Glutamatergic neuron (in vitro differentiated cells): Measurements from ENCODE around the gene PTPRE. TPM values are rescaled to one million over a fixed set of nuclear protein-coding genes. Genes with fewer than 3 reads are reported as not detected.

Source experiments
- DNase-seq: peaks from one replicate; pipeline ENCODE4 v3.0.0; 2022
- H3K27ac Mint-ChIP-seq: one replicate; pipeline ENCODE4 v1.8.0; 2020; ENCODE audit warnings: mild to moderate bottlenecking, mixed read lengths, inconsistent platforms; ENCODE audit not compliant: unreplicated experiment
- H3K27me3 Mint-ChIP-seq: one replicate; pipeline ENCODE4 v1.8.0; 2020; ENCODE audit warnings: mild to moderate bottlenecking, moderate library complexity, mixed read lengths, inconsistent platforms; ENCODE audit not compliant: unreplicated experiment
- H3K36me3 Mint-ChIP-seq: one replicate; pipeline ENCODE4 v1.8.0; 2020; ENCODE audit warnings: mild to moderate bottlenecking, mixed read lengths, inconsistent platforms; ENCODE audit not compliant: unreplicated experiment
- H3K4me1 Mint-ChIP-seq: one replicate; pipeline ENCODE4 v1.8.0; 2020; ENCODE audit warnings: mild to moderate bottlenecking, low read depth, mixed read lengths, inconsistent platforms; ENCODE audit not compliant: unreplicated experiment
- H3K4me3 Mint-ChIP-seq: one replicate; pipeline ENCODE4 v1.8.0; 2020; ENCODE audit warnings: mild to moderate bottlenecking, mixed read lengths, inconsistent platforms; ENCODE audit not compliant: unreplicated experiment
- H3K9me3 Mint-ChIP-seq: one replicate; pipeline ENCODE4 v1.8.0; 2020; ENCODE audit warnings: mild to moderate bottlenecking, moderate library complexity, mixed read lengths, inconsistent platforms; ENCODE audit not compliant: unreplicated experiment
- CTCF ChIP-seq: fragments of 200-600 bp; sonication (generic); IDR thresholded peaks from one replicate; pipeline ENCODE4 v1.5.0; 2021; ENCODE audit not compliant: partially characterized antibody, unreplicated experiment
- total RNA-seq: library from RNA; stranded (reverse); fragmentation: NEBNext Ultra II Directional; extraction: Animal tissue kit (Norgen Biotek cat#: 25700); gene quantifications from one replicate; pipeline ENCODE4 v1.2.1, GENCODE V29; 2021; ENCODE audit not compliant: unreplicated experiment

Gene PTPRE
- total RNA-seq, 1 donor from 2014 or later, result 2.6 TPM

GRCh38 chr10:127961071-127961470 lies 54.2 kb downstream of the PTPRE start:
- DNase-seq, result no peak
- H3K4me3 Mint-ChIP-seq, result no peak overlapping the region
- no peaks in the 10 kb centered on the region for H3K9me3 Mint-ChIP-seq
- H3K27ac Mint-ChIP-seq, result no peak overlapping the region
- H3K27me3 Mint-ChIP-seq, result peaks cover 4% of the 10 kb centered on the region
- no peak for TF ChIP-seq CTCF
- peaks cover 2% of the 10 kb centered on the region for H3K4me1 Mint-ChIP-seq
- no peaks in the 10 kb centered on the region for H3K36me3 Mint-ChIP-seq

DNA sequence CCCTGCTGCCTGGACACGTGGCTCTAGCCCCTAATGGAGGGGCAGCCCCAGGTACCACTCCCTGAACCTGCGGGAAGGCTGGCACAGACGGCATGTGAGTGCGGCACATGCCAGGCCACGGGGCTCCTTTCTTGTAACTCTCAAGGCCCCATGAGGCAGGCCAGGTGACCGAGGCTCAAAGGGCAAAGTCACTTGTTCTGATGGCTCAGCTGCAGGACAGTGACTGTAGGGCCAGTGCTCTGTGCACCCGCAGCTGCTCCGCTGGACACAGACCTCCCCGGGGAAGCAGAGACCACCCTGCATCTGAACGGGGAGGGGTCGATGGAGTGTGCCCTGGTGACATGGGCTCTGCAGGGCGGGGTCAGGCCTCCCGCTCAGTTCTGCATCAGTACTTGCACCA lies 55.3 kb downstream of the PTPRE start:
- H3K36me3 Mint-ChIP-seq, result no peaks in the 10 kb centered on the region
- no peak for TF ChIP-seq CTCF
- peaks cover 4% of the 10 kb centered on the region for H3K27me3 Mint-ChIP-seq
- H3K9me3 Mint-ChIP-seq, result no peaks in the 10 kb centered on the region
- no peak for DNase-seq
- H3K27ac Mint-ChIP-seq, result no peak overlapping the region
- no peak overlapping the region for H3K4me3 Mint-ChIP-seq
- peaks cover 2% of the 10 kb centered on the region for H3K4me1 Mint-ChIP-seq

DNA sequence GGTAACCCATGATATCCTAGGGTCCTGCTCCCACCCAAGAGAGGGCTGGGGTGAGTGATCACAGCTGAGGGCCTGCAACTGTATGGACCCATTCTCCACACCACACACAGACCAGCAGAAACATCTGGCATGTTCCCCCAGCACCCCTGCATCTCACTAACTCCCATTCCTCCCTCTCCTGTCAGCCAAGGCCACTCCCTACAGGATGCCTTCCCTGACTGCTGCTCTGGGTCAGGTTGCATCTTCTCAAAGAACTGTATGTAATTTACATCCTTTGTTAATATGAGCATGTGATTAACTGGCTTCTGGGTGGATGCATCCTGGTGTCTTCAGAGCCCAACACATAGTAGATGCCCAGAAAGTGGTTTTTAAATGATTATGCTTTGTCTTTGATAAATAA lies 56.2 kb downstream of the PTPRE start:
- DNase-seq, result no peak
- Mint-ChIP-seq H3K4me3 (no peak overlapping the region), H3K36me3 (no peaks in the 10 kb centered on the region), H3K4me1 (peaks cover 2% of the 10 kb centered on the region), H3K27me3 (peaks cover 4% of the 10 kb centered on the region), H3K9me3 (no peaks in the 10 kb centered on the region), H3K27ac (no peak overlapping the region)
- TF ChIP-seq CTCF, result no peak

DNA sequence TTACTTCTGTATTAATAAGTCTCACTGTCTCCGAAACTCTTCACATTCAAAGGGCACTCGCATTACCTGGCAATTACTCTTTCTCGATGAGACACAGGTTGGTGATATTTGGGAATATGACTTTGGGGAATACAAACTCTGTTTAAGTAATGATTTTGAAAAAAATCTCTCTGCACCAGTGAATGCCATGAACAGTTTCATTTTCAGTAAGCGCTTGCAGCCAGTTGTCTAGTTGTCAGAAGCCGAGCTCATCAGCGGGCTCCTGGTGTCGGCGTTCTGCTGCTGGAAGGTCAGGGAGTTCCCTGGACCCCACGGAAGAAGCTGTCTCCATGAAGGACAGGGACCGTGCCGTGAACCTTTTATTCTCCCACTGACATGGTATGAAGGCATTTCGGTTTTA lies 57.7 kb downstream of the PTPRE start:
- Mint-ChIP-seq H3K9me3 (no peaks in the 10 kb centered on the region), H3K27ac (no peak overlapping the region), H3K36me3 (no peaks in the 10 kb centered on the region), H3K4me3 (no peak overlapping the region), H3K27me3 (peaks cover 4% of the 10 kb centered on the region), H3K4me1 (peaks cover 2% of the 10 kb centered on the region)
- no peak for DNase-seq
- no peak for TF ChIP-seq CTCF

- DNase-seq, result no peak
- no peak overlapping the region for H3K27ac Mint-ChIP-seq
Measured at GRCh38 chr10:127966875-127967274, 60.0 kb downstream of the PTPRE start.

More at GRCh38 chr10:127966875-127967274, 60.0 kb downstream of the PTPRE start:
- H3K9me3 Mint-ChIP-seq, result no peaks in the 10 kb centered on the region
- TF ChIP-seq CTCF, result no peak
- peaks cover 2% of the 10 kb centered on the region for H3K27me3 Mint-ChIP-seq
- no peaks in the 10 kb centered on the region for H3K36me3 Mint-ChIP-seq
- no peak overlapping the region for H3K4me3 Mint-ChIP-seq
- no peaks in the 10 kb centered on the region for H3K4me1 Mint-ChIP-seq
